Measurements from ENCODE around the gene DESI1.

DESI1 gene

GRCh38 chr22:41642331-41643110 lies 21.7 kb upstream of the DESI1 start:
- H4K20me1 ChIP-seq (ENCODE audit: insufficient read depth, low read length, poor library complexity, severe bottlenecking) = peaks cover 16% of the 10 kb centered on the region
- H3K27me3 ChIP-seq (ENCODE audit: insufficient read depth, low read length, poor library complexity, severe bottlenecking) = no peaks in the 10 kb centered on the region
- no peak overlapping the region for H3K4me3 ChIP-seq (ENCODE audit: low read length, poor library complexity, severe bottlenecking)
- H3K4me1 ChIP-seq (ENCODE audit: insufficient read depth, low read length, poor library complexity, severe bottlenecking) = no peaks in the 10 kb centered on the region
- no peaks in the 10 kb centered on the region for H3K9me2 ChIP-seq (replicated peaks; ENCODE audit: low read depth, low read length)
- no peaks in the 10 kb centered on the region for H3K9me3 ChIP-seq (ENCODE audit: insufficient read depth, low read depth, low read length)
- H3K4me2 ChIP-seq (ENCODE audit: low read depth, low read length, poor library complexity, severe bottlenecking) = no peak overlapping the region
- TF ChIP-seq CTCF (conservative IDR thresholded peaks at IDR 0.05; ENCODE audit: low read length) (no peak), EZH2phosphoT487 (IDR thresholded peaks at IDR 0.05; ENCODE audit: borderline replicate concordance) (no peak)
- H3K9ac ChIP-seq (ENCODE audit: low read depth, low read length, poor library complexity, severe bottlenecking) = no peak overlapping the region
- H3K79me2 ChIP-seq (ENCODE audit: insufficient read depth, low read length) = peaks cover 15% of the 10 kb centered on the region; the same call in 1 of the 2 replicates
- no peaks in the 10 kb centered on the region for H3F3A ChIP-seq (ENCODE audit: low read depth)
- peaks cover 87% of the 10 kb centered on the region for H3K36me3 ChIP-seq (ENCODE audit: insufficient read depth, low read length)
- H2AFZ ChIP-seq (ENCODE audit: low read length) = no peak overlapping the region

- Histone ChIP-seq H3K4me1 (ENCODE audit: insufficient read depth, low read length, poor library complexity, severe bottlenecking) (no peaks in the 10 kb centered on the region), H3K4me3 (ENCODE audit: low read length, poor library complexity, severe bottlenecking) (no peak overlapping the region), H3K9me2 (replicated peaks; ENCODE audit: low read depth, low read length) (no peaks in the 10 kb centered on the region), H3K9ac (ENCODE audit: low read depth, low read length, poor library complexity, severe bottlenecking) (no peak overlapping the region), H3K9me3 (ENCODE audit: insufficient read depth, low read depth, low read length) (no peaks in the 10 kb centered on the region), H4K20me1 (ENCODE audit: insufficient read depth, low read length, poor library complexity, severe bottlenecking) (peaks cover 16% of the 10 kb centered on the region), H3K27me3 (ENCODE audit: insufficient read depth, low read length, poor library complexity, severe bottlenecking) (no peaks in the 10 kb centered on the region), H3K79me2 (ENCODE audit: insufficient read depth, low read length) (peaks cover 15% of the 10 kb centered on the region; the same call in 1 of the 2 replicates), H3K36me3 (ENCODE audit: insufficient read depth, low read length) (peaks cover 88% of the 10 kb centered on the region), H3K4me2 (ENCODE audit: low read depth, low read length, poor library complexity, severe bottlenecking) (no peak overlapping the region), H2AFZ (ENCODE audit: low read length) (no peak overlapping the region), H3F3A (ENCODE audit: low read depth) (no peaks in the 10 kb centered on the region)
- TF ChIP-seq CTCF (conservative IDR thresholded peaks at IDR 0.05; ENCODE audit: low read length) = no peak
- no peak for TF ChIP-seq EZH2phosphoT487 (IDR thresholded peaks at IDR 0.05; ENCODE audit: borderline replicate concordance)
Measured at GRCh38 chr22:41641854-41642253, 21.0 kb upstream of the DESI1 start.

- no peaks in the 10 kb centered on the region for H3K9me3 ChIP-seq (ENCODE audit: insufficient read depth, low read depth, low read length)
- no peak overlapping the region for H3K4me3 ChIP-seq (ENCODE audit: low read length, poor library complexity, severe bottlenecking)
- peaks cover 34% of the 10 kb centered on the region; the same call in 1 of the 2 replicates for H3K79me2 ChIP-seq (ENCODE audit: insufficient read depth, low read length)
- H3K27me3 ChIP-seq (ENCODE audit: insufficient read depth, low read length, poor library complexity, severe bottlenecking) = no peaks in the 10 kb centered on the region
- H3F3A ChIP-seq (ENCODE audit: low read depth) = no peaks in the 10 kb centered on the region
- H2AFZ ChIP-seq (ENCODE audit: low read length) = no peak overlapping the region
- TF ChIP-seq EZH2phosphoT487 (IDR thresholded peaks at IDR 0.05; ENCODE audit: borderline replicate concordance) (no peak), CTCF (conservative IDR thresholded peaks at IDR 0.05; ENCODE audit: low read length) (no peak)
- H3K9me2 ChIP-seq (replicated peaks; ENCODE audit: low read depth, low read length) = no peaks in the 10 kb centered on the region
- peaks cover 95% of the 10 kb centered on the region for H3K36me3 ChIP-seq (ENCODE audit: insufficient read depth, low read length)
- H4K20me1 ChIP-seq (ENCODE audit: insufficient read depth, low read length, poor library complexity, severe bottlenecking) = peaks cover 24% of the 10 kb centered on the region
- H3K4me2 ChIP-seq (ENCODE audit: low read depth, low read length, poor library complexity, severe bottlenecking) = no peak overlapping the region
- no peaks in the 10 kb centered on the region for H3K4me1 ChIP-seq (ENCODE audit: insufficient read depth, low read length, poor library complexity, severe bottlenecking)
- no peak overlapping the region for H3K9ac ChIP-seq (ENCODE audit: low read depth, low read length, poor library complexity, severe bottlenecking)
Measured at GRCh38 chr22:41638748-41639147, 17.9 kb upstream of the DESI1 start.

All from Loucy (cell line).